OCI-LY3 (cell line): Measurements from ENCODE around the gene SMCO3.

Experiments
- EZH2phosphoT487 ChIP-seq: fragments of 200-600 bp; shearing (Covaris generic); IDR thresholded peaks from 2 replicates; pipeline ENCODE4 v1.6.1; 2018; ENCODE audit warnings: antibody characterized with exemption, mixed run types, low read depth
- TF ChIP-seq, protein P1 (sequence below): fragments of 200-600, 300-600 bp; sonication (generic); IDR thresholded peaks from 2 replicates; pipeline ENCODE4 v1.5.1; 2014; ENCODE audit warnings: antibody characterized with exemption, low read length, low read depth

DNA sequence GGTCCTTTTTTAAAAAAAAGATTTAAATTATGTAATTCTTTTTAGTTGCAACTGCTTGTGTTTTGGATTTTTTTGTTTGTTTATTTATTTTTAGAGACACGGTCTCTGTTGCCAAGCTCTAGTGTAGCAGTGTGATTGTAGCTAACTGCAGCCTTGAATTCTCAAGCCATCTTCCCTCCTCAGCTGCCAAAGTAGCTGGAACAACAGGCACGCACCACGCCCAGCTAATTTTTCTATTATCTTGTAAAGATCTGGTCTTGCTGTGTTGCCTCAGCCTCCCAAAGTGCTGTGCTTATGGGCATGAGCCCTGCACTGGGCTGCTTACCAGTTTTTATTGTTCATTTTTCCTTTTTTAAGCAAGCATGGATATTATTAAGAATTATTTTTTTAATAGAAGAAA, 40.0 kb upstream of the SMCO3 start:
- TF ChIP-seq, protein P1, sequence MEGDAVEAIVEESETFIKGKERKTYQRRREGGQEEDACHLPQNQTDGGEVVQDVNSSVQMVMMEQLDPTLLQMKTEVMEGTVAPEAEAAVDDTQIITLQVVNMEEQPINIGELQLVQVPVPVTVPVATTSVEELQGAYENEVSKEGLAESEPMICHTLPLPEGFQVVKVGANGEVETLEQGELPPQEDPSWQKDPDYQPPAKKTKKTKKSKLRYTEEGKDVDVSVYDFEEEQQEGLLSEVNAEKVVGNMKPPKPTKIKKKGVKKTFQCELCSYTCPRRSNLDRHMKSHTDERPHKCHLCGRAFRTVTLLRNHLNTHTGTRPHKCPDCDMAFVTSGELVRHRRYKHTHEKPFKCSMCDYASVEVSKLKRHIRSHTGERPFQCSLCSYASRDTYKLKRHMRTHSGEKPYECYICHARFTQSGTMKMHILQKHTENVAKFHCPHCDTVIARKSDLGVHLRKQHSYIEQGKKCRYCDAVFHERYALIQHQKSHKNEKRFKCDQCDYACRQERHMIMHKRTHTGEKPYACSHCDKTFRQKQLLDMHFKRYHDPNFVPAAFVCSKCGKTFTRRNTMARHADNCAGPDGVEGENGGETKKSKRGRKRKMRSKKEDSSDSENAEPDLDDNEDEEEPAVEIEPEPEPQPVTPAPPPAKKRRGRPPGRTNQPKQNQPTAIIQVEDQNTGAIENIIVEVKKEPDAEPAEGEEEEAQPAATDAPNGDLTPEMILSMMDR = no peak
- TF ChIP-seq EZH2phosphoT487 = no peak
